ENCODE data around the gene ASCC3. TPM values are rescaled to one million over a fixed set of nuclear protein-coding genes. Genes with fewer than 3 reads are reported as not detected.

ASCC3 gene
- total RNA-seq, 1 donor from 2014 or later: 66.6 TPM

- DNase-seq (ENCODE audit: low spot score): no peak
Measured at GRCh38 chr6:100724222-100724621, 156.9 kb downstream of the ASCC3 start.

GRCh38 chr6:100721256-100721655 is 159.9 kb downstream of the ASCC3 start:
- no peak for DNase-seq (ENCODE audit: low spot score)

GRCh38 chr6:100719883-100720682 is 161.0 kb downstream of the ASCC3 start:
- no peak for DNase-seq (ENCODE audit: low spot score)

GRCh38 chr6:100712997-100713396 is 168.1 kb downstream of the ASCC3 start:
- no peak for DNase-seq (ENCODE audit: low spot score)

GRCh38 chr6:100706491-100706890 is 174.6 kb downstream of the ASCC3 start:
- DNase-seq (ENCODE audit: low spot score): no peak

- DNase-seq (ENCODE audit: low spot score): no peak
Measured at GRCh38 chr6:100704961-100705360, 176.2 kb downstream of the ASCC3 start.

GRCh38 chr6:100701728-100702127 is 179.4 kb downstream of the ASCC3 start:
- DNase-seq (ENCODE audit: low spot score): no peak

- DNase-seq (ENCODE audit: low spot score): no peak
Measured at GRCh38 chr6:100700009-100700408, 181.1 kb downstream of the ASCC3 start.

- no peak for DNase-seq (ENCODE audit: low spot score)
Measured at GRCh38 chr6:100695445-100695844, 185.7 kb downstream of the ASCC3 start.

GRCh38 chr6:100693249-100693927 is 187.7 kb downstream of the ASCC3 start:
- DNase-seq (ENCODE audit: low spot score): no peak

- no peak for DNase-seq (ENCODE audit: low spot score)
Measured at GRCh38 chr6:100691972-100692371, 189.2 kb downstream of the ASCC3 start.

GRCh38 chr6:100686216-100686615 is 194.9 kb downstream of the ASCC3 start:
- DNase-seq (ENCODE audit: low spot score): no peak

GRCh38 chr6:100685747-100686146 is 195.4 kb downstream of the ASCC3 start:
- no peak for DNase-seq (ENCODE audit: low spot score)

GRCh38 chr6:100680163-100680562 is 201.0 kb downstream of the ASCC3 start:
- DNase-seq (ENCODE audit: low spot score): no peak

- no peak for DNase-seq (ENCODE audit: low spot score)
Measured at GRCh38 chr6:100678027-100678426, 203.1 kb downstream of the ASCC3 start.

GRCh38 chr6:100677240-100677639 is 203.9 kb downstream of the ASCC3 start:
- no peak for DNase-seq (ENCODE audit: low spot score)

GRCh38 chr6:100673641-100674040 is 207.5 kb downstream of the ASCC3 start:
- no peak for DNase-seq (ENCODE audit: low spot score)

- no peak for DNase-seq (ENCODE audit: low spot score)
Measured at GRCh38 chr6:100671740-100672139, 209.4 kb downstream of the ASCC3 start.

- DNase-seq (ENCODE audit: low spot score): no peak
Measured at GRCh38 chr6:100670056-100670455, 211.1 kb downstream of the ASCC3 start.

- DNase-seq (ENCODE audit: low spot score): no peak
Measured at GRCh38 chr6:100665041-100665380, 216.1 kb downstream of the ASCC3 start.

GRCh38 chr6:100664274-100665040 is 216.7 kb downstream of the ASCC3 start:
- no peak for DNase-seq (ENCODE audit: low spot score)

- no peak for DNase-seq (ENCODE audit: low spot score)
Measured at GRCh38 chr6:100663219-100663863, 217.8 kb downstream of the ASCC3 start.
